Endothelial cell of umbilical vein (primary cell): ENCODE measurements around the gene CYB561A3. TPM values are rescaled to one million over a fixed set of nuclear protein-coding genes. Genes with fewer than 3 reads are reported as not detected.

Experiments used
- BruUV-seq: library from RNA; stranded (reverse); fragments of 400-500 nt; replicated peaks from 2 replicates; lab custom pipeline; 2021; lab: Mats Ljungman, UMichigan
- CTCF ChIA-PET: fragments of 300-600, 350-600 bp; sonication (Branson Sonifier 250); formaldehyde crosslinking; loops from one replicate; lab custom pipeline; 2021; ENCODE audit warnings: antibody characterized with exemption, inconsistent platforms; lab: Charles Lee
- POLR2A ChIA-PET: fragments of 300-600, 350-600 bp; sonication (Branson Sonifier 250); formaldehyde crosslinking; loops from one replicate; lab custom pipeline; 2021; ENCODE audit warnings: antibody characterized with exemption, inconsistent platforms; lab: Charles Lee
- DNase-seq: peaks from one replicate; pipeline ENCODE4 v3.0.0-alpha.2; 2011; ENCODE audit warnings: low read depth, low spot score
- FAIRE-seq: peaks from 2 replicates; lab custom pipeline; 2011; peaks lifted over from hg19 to GRCh38; lab: Jason Lieb, UNC
- H2AFZ ChIP-seq: 2 replicates; pipeline ENCODE4 v1.6.0; 2012; ENCODE audit warnings: low read depth, low read length, control low read depth, inconsistent platforms
- H3K27ac ChIP-seq: 2 replicates; pipeline ENCODE4 v1.5.1; 2011; ENCODE audit warnings: low read depth, mild to moderate bottlenecking, control low read depth, low read length, moderate library complexity; ENCODE audit not compliant: insufficient read depth
- H3K27me3 ChIP-seq, 2 experiments: 2 replicates each; pipeline versions ENCODE4 v1.6.0 to v1.6.1; 2011; ENCODE audit warnings: low read length in 2 of 2, mixed read lengths in 1 of 2; ENCODE audit not compliant: control insufficient read depth in 2 of 2, insufficient read depth in 2 of 2
- H3K36me3 ChIP-seq, 2 experiments: 2 replicates in 1 of 2; 3 replicates in 1 of 2; pipeline ENCODE4 v1.5.1; 2011; ENCODE audit warnings: low read length in 2 of 2, mild to moderate bottlenecking in 1 of 2, moderate library complexity in 1 of 2; ENCODE audit not compliant: control insufficient read depth in 2 of 2, insufficient read depth in 2 of 2; ENCODE audit errors: extremely low read depth in 1 of 2
- H3K4me1 ChIP-seq: 3 replicates; pipeline ENCODE4 v1.5.1; 2011; ENCODE audit warnings: mild to moderate bottlenecking, low read length; ENCODE audit not compliant: control insufficient read depth, insufficient read depth; ENCODE audit errors: extremely low read depth
- H3K4me2 ChIP-seq: 2 replicates; pipeline ENCODE4 v1.6.1; 2011; ENCODE audit warnings: low read length, control low read depth, mixed read lengths; ENCODE audit not compliant: insufficient read depth
- H3K4me3 ChIP-seq, 3 experiments: fragments of 200-600 bp in 1 of 3; sonication (generic), shearing (Covaris generic) in 1 of 3; replicated peaks in 1 of 3; 2 replicates each; pipeline ENCODE4 v1.5.1; 2011 to 2016; ENCODE audit warnings: control low read depth in 3 of 3, low read length in 3 of 3, mild to moderate bottlenecking in 2 of 3, inconsistent platforms in 1 of 3, low read depth in 1 of 3, moderate library complexity in 1 of 3; ENCODE audit not compliant: insufficient read depth in 1 of 3
- H3K79me2 ChIP-seq: 2 replicates; pipeline ENCODE4 v1.6.0; 2012; ENCODE audit warnings: low read length, inconsistent platforms; ENCODE audit not compliant: control insufficient read depth, insufficient read depth
- H3K9ac ChIP-seq: replicated peaks from 2 replicates; pipeline ENCODE3; 2011; ENCODE audit warnings: low read length, control low read depth; ENCODE audit not compliant: insufficient read depth; ENCODE audit errors: extremely low read depth
- H3K9me1 ChIP-seq: replicated peaks from 3 replicates; pipeline ENCODE4 v1.6.0; 2011; ENCODE audit warnings: mild to moderate bottlenecking, low read length; ENCODE audit not compliant: control insufficient read depth, insufficient read depth; ENCODE audit errors: extremely low read depth
- H3K9me3 ChIP-seq: replicated peaks from 2 replicates; pipeline ENCODE4 v1.5.1; 2012; ENCODE audit warnings: low read length, inconsistent platforms; ENCODE audit not compliant: control insufficient read depth, insufficient read depth
- H4K20me1 ChIP-seq: replicated peaks from 2 replicates; pipeline ENCODE3; 2011; ENCODE audit warnings: mild to moderate bottlenecking, low read length; ENCODE audit not compliant: control insufficient read depth, insufficient read depth; ENCODE audit errors: extremely low read depth
- CTCF ChIP-seq, 2 donors: IDR thresholded peaks; 1 replicate in 1 of 2; 2 replicates in 1 of 2; pipeline ENCODE4 v1.5.1; 2011; ENCODE audit warnings: low read length in 2 of 2, mild to moderate bottlenecking in 2 of 2, moderate library complexity in 2 of 2, control low read depth in 1 of 2, inconsistent platforms in 1 of 2, low read depth in 1 of 2; ENCODE audit not compliant: insufficient read depth in 1 of 2; ENCODE audit errors: extremely low read depth in 1 of 2
- EZH2 ChIP-seq: IDR thresholded peaks from 2 replicates; pipeline ENCODE4 v1.6.1; 2012; ENCODE audit warnings: borderline replicate concordance, low read depth, mild to moderate bottlenecking, moderate library complexity, low read length, inconsistent platforms; ENCODE audit not compliant: severe bottlenecking
- FOS ChIP-seq: IDR thresholded peaks from 2 replicates; pipeline ENCODE4 v1.6.1; 2011; ENCODE audit warnings: mild to moderate bottlenecking, low read length, moderate library complexity, borderline replicate concordance; ENCODE audit not compliant: insufficient read depth
- GATA2 ChIP-seq: IDR thresholded peaks from 2 replicates; pipeline ENCODE4 v1.7.0; 2011; ENCODE audit warnings: low read depth, mild to moderate bottlenecking, moderate library complexity, mixed read lengths, low read length; ENCODE audit not compliant: insufficient read length, insufficient read depth
- JUN ChIP-seq: IDR thresholded peaks from 2 replicates; pipeline ENCODE4 v1.6.1; 2011; ENCODE audit warnings: borderline replicate concordance, low read depth; ENCODE audit not compliant: insufficient read length, insufficient read depth
- MAX ChIP-seq: IDR thresholded peaks from 2 replicates; pipeline ENCODE4 v1.6.1; 2011; ENCODE audit not compliant: insufficient read depth, insufficient read length
- MYC ChIP-seq: IDR thresholded peaks from one replicate; pipeline ENCODE4 v1.6.1; 2011; ENCODE audit warnings: mild to moderate bottlenecking, low read depth, low read length
- POLR2A ChIP-seq: IDR thresholded peaks from 2 replicates; pipeline ENCODE4 v1.6.1; 2012; ENCODE audit warnings: low read depth, mild to moderate bottlenecking, control low read depth, low read length
- POLR2AphosphoS5 ChIP-seq: IDR thresholded peaks from 2 replicates; pipeline ENCODE4 v1.6.1; 2012; ENCODE audit warnings: low read depth, mild to moderate bottlenecking, control low read depth, low read length, moderate library complexity; ENCODE audit not compliant: insufficient read depth
- dilution Hi-C: fragments of 300-500 bp; cut with MboI; formaldehyde crosslinking; loops from one replicate; pipeline ENCODE4 v1.15.0; 2019; ENCODE audit warnings: low sequenced_read_pairs; ENCODE audit not compliant: extremely low pct_ligation_motif_present
- intact Hi-C: fragments of 100-400 bp; cut with micrococcal nuclease; formaldehyde crosslinking; loops from one replicate; pipeline ENCODE4 v1.10.0; 2022
- polyA plus RNA-seq, 4 experiments: library from polyadenylated mRNA; depleted of rRNA in 3 of 4; stranded (reverse) in 3 of 4; unstranded in 1 of 4; fragments of >200 nt; gene quantifications; 2 replicates each; pipeline versions ENCODE4 v1.2.1 to v1.2.3, GENCODE V29; 2011 to 2012; ENCODE audit warnings: missing spikeins in 1 of 4
- total RNA-seq: library from RNA; stranded (reverse); gene quantifications from 2 replicates; pipeline ENCODE4 v1.2.3, GENCODE V29; 2021

Gene CYB561A3
- total and polyA plus RNA-seq, 2 donors (not counting 3 experiments of a cell fraction or from before 2014, with no cell fraction given), result 41.6 to 103 TPM

- H3K9me3 ChIP-seq, result no peaks in the 10 kb centered on the region
- intact Hi-C loops (no loop called here), dilution Hi-C loops (no loop called here)
- H4K20me1 ChIP-seq, result no peaks in the 10 kb centered on the region
- CTCF ChIA-PET, result interaction anchor here (1.0 to 2.4 kb wide), 2 partner anchors 44 to 93 kb away, joined by 3 to 12 read pairs; no protein-coding TSS in a partner anchor
- TF ChIP-seq POLR2AphosphoS5 (no peak), POLR2A (no peak), MAX (no peak), GATA2 (no peak), FOS (no peak), JUN (no peak), MYC (no peak), CTCF (IDR thresholded peaks at IDR 0.05; ENCODE audit: extremely low read depth in 1 of 2, insufficient read depth in 1 of 2, low read depth in 1 of 2, low read length in 2 of 2) (no peak), EZH2 (no peak)
- no TSS peak for BruUV-seq
- no peak overlapping the region for H2AFZ ChIP-seq
- no peak overlapping the region for H3K9ac ChIP-seq
- H3K4me2 ChIP-seq, result no peak overlapping the region
- no peaks in the 10 kb centered on the region for H3K9me1 ChIP-seq
- no peaks in the 10 kb centered on the region for H3K4me1 ChIP-seq
- no peak overlapping the region for H3K27ac ChIP-seq
- no peak overlapping the region for H3K4me3 ChIP-seq
- no peaks in the 10 kb centered on the region for H3K79me2 ChIP-seq
- DNase-seq (no peak), FAIRE-seq (no peak)
- POLR2A ChIA-PET, result interaction anchor here (1.2 kb wide), 1 partner anchor 20 kb away, joined by 3 read pairs; the partner anchor contains the start of genes CYB561A3 and TMEM138
- no peaks in the 10 kb centered on the region for H3K27me3 ChIP-seq
- peaks cover 0 to 2% of the 10 kb centered on the region in 2 experiments for H3K36me3 ChIP-seq
These were observed 20.0 kb downstream of the CYB561A3 start for GRCh38 chr11:61341706-61342105.
